GM12865 (cell line): Measurements from ENCODE around the gene GSKIP.

Source experiments
- DNase-seq: peaks from one replicate; pipeline ENCODE4 v3.0.0; 2010; ENCODE audit warnings: low read depth
- H3K4me3 ChIP-seq: 2 replicates; pipeline ENCODE4 v1.5.1; 2011; ENCODE audit warnings: mild to moderate bottlenecking, low read depth, low read length, control low read depth
- TF ChIP-seq, protein P1 (sequence below): IDR thresholded peaks from 2 replicates; pipeline ENCODE4 v1.5.1; 2011; ENCODE audit warnings: low read length, control low read depth, low read depth, inconsistent platforms; ENCODE audit not compliant: insufficient read depth; ENCODE audit errors: missing control alignments

GSKIP gene

DNA sequence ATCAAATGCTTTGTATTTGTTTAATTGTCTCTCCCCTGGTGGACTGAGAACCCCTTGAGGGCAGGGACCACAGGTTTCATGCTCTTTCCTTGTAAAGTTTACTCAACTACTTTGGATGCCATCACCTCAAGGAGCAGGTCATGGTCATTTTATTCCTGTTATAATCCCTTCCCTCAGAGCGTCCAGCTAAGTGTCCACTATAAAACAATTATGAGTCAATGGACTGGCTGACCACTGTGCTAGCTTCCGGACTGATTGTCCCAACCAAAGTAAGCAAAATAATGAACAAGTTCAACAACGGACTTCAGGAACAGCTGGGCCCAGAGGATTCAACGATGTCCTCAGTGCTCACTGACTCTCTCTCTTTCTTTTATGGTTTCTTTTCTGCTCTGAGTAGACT is 46.8 kb downstream of the GSKIP start:
- no peak overlapping the region for H3K4me3 ChIP-seq
- no peak for DNase-seq
- TF ChIP-seq, protein P1, sequence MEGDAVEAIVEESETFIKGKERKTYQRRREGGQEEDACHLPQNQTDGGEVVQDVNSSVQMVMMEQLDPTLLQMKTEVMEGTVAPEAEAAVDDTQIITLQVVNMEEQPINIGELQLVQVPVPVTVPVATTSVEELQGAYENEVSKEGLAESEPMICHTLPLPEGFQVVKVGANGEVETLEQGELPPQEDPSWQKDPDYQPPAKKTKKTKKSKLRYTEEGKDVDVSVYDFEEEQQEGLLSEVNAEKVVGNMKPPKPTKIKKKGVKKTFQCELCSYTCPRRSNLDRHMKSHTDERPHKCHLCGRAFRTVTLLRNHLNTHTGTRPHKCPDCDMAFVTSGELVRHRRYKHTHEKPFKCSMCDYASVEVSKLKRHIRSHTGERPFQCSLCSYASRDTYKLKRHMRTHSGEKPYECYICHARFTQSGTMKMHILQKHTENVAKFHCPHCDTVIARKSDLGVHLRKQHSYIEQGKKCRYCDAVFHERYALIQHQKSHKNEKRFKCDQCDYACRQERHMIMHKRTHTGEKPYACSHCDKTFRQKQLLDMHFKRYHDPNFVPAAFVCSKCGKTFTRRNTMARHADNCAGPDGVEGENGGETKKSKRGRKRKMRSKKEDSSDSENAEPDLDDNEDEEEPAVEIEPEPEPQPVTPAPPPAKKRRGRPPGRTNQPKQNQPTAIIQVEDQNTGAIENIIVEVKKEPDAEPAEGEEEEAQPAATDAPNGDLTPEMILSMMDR, result no peak

DNA sequence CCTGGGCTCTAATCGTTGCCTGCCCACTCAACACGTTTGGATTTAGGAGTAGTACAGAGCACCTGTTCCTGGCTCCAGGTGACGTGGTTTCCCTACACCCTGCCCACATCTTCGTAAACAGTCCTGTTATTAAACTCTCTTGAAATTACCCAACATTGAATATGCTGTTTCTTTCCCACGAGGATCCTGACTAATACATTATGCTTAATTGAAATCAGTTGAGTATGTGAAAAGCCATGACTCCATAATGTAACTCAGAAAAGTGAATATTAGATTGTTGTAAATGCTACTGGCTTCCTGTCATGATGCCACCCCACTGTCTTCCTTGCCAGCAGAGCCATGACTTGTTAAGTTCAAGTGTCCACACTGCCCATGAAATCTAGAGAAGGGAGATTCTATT is 50.2 kb downstream of the GSKIP start:
- no peak for DNase-seq
- no peak overlapping the region for H3K4me3 ChIP-seq
- TF ChIP-seq, protein P1, result no peak

DNA sequence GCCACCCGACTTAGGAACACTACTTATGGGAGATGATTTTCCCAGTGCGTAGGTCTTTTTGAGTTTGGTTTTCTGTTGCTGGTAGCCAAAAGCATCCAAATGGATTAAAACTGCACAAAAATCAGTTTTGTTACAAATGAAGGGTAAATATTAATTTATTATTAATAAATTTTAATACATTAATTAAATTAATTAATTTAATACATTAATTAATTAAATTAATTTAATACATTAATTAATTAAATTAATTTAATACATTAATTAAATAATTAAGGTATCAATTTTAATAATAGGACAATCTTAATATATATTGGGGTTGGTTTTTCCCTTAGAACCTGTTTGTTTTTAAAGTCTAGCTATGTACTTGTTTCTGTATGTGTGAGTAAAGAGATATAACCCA is 52.2 kb downstream of the GSKIP start:
- TF ChIP-seq, protein P1, result no peak
- DNase-seq, result no peak

DNA sequence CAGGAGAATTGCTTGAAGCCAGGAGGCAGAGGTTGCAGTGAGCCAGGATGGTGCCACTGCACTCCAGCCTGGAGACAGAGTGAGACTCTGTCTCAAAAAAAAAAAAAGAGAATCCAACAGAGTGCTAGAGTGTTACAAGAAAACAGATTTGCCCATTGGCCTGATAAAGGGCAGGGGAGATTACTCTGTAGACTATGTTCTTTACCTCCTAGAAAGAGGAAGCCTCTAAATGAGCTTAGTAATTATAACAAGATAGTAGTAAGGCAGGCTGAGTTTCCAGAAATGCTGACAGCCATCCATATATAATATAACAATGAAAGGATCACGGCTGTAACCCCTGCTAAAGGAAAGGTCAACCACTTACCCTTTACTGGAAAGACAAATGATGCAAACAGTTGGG is 53.0 kb downstream of the GSKIP start:
- no peak overlapping the region for H3K4me3 ChIP-seq
- TF ChIP-seq, protein P1, result no peak
- DNase-seq, result no peak

More for the DNA sequence above, 52.2 kb downstream of the GSKIP start:
- H3K4me3 ChIP-seq, result no peak overlapping the region

DNA sequence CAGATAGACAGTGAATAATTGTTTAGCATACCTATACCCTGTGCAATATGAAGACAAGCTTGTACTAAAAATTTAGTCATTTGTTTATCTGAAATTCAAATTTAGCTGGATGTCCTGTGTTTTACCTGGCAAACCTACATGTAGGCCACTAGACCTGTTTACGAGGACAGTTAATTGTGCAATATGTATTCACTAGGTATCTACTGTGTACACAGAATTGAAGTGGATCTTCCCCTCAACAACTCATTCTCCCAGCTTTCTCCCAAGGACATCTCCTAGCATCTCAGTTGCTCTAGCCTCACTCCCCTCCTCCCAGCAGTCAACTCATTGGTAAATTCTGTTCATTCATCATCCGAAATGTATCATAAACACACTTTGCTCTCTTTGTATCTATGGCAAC is 53.9 kb downstream of the GSKIP start:
- DNase-seq, result no peak
- TF ChIP-seq, protein P1, result no peak
- H3K4me3 ChIP-seq, result no peak overlapping the region

DNA sequence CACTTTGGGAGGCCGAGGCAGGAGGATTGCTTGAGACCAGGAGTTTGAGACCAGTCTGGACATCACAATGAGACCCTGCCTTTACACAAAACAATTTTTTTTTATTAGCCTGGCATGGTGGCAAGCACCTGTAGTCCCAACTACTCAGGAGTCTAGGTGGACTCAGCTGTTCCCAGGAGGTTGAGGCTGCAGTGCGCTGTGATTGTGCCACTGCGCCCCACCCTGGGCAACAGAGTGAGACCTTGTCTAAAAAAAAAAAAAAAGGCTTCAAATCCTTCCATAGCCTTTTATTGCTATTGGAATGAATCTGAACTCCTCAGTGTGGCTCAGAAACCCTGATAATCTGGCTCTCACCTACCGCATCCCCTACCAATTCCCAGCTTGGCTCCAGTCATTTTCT is 54.7 kb downstream of the GSKIP start:
- TF ChIP-seq, protein P1, result no peak
- H3K4me3 ChIP-seq, result no peak overlapping the region
- DNase-seq, result no peak

DNA sequence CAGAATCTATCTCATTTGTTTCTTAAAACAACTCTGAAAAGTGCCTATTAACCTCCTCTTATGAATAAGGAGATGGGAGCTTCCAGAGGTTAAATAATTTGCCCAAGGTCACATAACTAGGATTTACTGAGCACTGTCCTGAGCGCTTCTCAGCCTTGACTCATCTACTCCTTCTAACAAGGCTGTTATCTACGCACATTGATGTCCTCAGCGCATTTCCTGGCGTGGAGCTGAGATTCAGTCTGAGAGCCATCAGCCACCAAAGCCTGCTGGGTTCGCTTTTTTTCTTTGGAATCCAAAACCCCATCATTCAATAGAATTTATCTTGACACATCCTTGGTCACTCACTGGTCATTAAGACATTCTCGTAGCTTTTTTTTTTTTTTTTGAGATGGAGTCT is 57.9 kb downstream of the GSKIP start:
- DNase-seq, result no peak
- TF ChIP-seq, protein P1, result no peak
- no peak overlapping the region for H3K4me3 ChIP-seq
